Measurements from ENCODE around the gene PRDM11. TPM values are rescaled to one million over a fixed set of nuclear protein-coding genes. Genes with fewer than 3 reads are reported as not detected.

PRDM11 gene
- total and polyA plus RNA-seq, 2 experiments from 2014 or later, result 0.24 to 3.7 TPM

DNA sequence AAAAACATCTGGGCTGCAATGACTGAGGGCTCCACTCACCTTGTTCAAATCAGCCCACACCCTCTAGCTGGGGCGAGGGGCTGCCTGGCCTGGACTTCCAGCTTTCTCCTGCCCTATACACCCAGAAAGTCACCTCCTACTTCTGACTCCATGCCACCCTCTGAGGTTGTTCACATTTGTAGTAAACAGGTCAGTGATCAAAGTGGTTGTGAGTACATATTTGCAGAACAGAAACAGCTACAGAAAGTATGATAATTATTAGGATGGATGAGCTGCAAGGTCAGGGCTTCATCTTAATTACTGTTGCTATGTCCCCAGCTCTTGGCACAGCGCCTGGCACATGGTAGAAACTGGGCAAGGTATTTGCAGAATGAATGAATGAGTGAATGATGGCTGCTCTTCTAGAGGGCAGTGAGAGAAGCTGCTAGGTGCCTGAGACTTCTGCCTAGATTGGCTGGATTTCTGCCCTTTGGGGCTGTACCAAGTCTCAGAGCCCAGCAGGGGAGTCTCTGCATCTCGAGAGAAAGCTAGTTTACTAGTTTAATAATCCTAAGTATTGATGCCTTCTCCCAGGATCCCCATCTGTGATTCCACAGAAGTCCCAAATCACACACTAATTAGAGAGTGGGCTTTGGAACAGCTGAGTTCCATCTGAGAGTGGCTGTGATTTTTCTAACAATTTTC lies 103.7 kb downstream of the PRDM11 start:
- WGBS, 2 experiments (ENCODE audit: low coverage in 1 of 2, low lambda C conversion rate in 2 of 2, missing lambda C conversion rate in 2 of 2), result 18% methylated on average over 3 of the region's 3 CpGs
- Histone ChIP-seq H3K4me3 (no peak overlapping the region), H3K9ac (no peak overlapping the region), H3K4me1 (ENCODE audit: insufficient read depth) (no peaks in the 10 kb centered on the region), H3K9me3 (ENCODE audit: low read depth) (no peaks in the 10 kb centered on the region), H3K27me3 (replicated peaks; ENCODE audit: insufficient read depth) (peaks cover 36% of the 10 kb centered on the region), H3K4me2 (ENCODE audit: unreplicated experiment) (no peak overlapping the region), H3F3A (ENCODE audit: insufficient read depth) (no peaks in the 10 kb centered on the region), H2AFZ (no peak overlapping the region), H4K20me1 (ENCODE audit: insufficient read depth) (no peaks in the 10 kb centered on the region), H3K36me3 (ENCODE audit: low read depth) (no peaks in the 10 kb centered on the region), H3K27ac (no peak overlapping the region), H3K9me2 (ENCODE audit: insufficient read depth) (no peaks in the 10 kb centered on the region), H3K79me2 (ENCODE audit: insufficient read depth) (no peaks in the 10 kb centered on the region)
- no peak for DNase-seq
- in situ Hi-C loops (cut with MboI), result no loop called here
- no peak for TF ChIP-seq EZH2 (IDR thresholded peaks at IDR 0.05; ENCODE audit: insufficient read depth, poor library complexity, severe bottlenecking)
- no peak for TF ChIP-seq EZH2phosphoT487 (IDR thresholded peaks at IDR 0.05; ENCODE audit: insufficient read depth, low read depth)

DNA sequence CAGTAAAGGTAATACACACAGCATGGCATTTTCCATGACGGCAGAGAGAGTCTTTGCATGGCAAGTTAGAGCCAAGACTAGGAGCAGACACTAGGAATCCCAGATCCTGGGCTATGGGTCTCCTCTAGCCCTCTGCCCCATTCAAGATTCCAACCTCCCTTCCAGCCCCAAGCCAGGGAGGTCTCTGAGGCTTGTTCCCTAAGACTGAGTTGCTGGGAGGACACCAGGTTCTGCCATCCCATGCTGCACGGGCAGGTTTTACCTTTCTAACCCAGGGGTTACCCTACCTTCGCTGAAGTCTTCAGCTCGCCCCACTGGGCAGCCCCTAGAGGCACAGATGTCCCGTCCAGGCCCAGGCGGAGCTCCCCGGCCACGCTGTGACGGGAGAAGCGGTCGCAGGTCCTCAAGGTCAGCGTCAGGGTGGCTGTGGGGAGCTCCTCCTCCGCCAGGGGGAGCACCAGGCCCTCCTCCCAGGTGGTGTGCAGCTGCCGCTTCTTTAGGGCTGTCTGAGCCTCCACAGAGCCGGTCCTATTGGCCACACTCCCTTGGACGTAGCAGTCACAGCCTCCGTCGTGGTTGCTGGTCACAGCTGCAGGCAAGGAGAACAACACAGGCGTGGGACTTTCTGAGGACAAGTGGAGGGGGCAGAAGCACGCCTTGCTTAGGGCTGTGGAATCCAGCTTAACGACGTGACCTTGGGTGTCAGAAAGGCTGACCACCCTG lies 105.9 kb downstream of the PRDM11 start:
- Histone ChIP-seq H2AFZ (no peak overlapping the region), H3F3A (ENCODE audit: insufficient read depth) (no peaks in the 10 kb centered on the region), H3K79me2 (ENCODE audit: insufficient read depth) (no peaks in the 10 kb centered on the region), H3K9ac (no peak overlapping the region), H4K20me1 (ENCODE audit: insufficient read depth) (no peaks in the 10 kb centered on the region), H3K9me2 (ENCODE audit: insufficient read depth) (no peaks in the 10 kb centered on the region), H3K4me1 (ENCODE audit: insufficient read depth) (no peaks in the 10 kb centered on the region), H3K4me3 (no peak overlapping the region), H3K36me3 (ENCODE audit: low read depth) (no peaks in the 10 kb centered on the region), H3K4me2 (ENCODE audit: unreplicated experiment) (no peak overlapping the region), H3K27ac (no peak overlapping the region), H3K27me3 (replicated peaks; ENCODE audit: insufficient read depth) (peaks cover 22% of the 10 kb centered on the region), H3K9me3 (ENCODE audit: low read depth) (no peaks in the 10 kb centered on the region)
- in situ Hi-C loops (cut with MboI), result no loop called here
- 43 to 46% methylated on average over 22 of the region's 22 CpGs for WGBS, 2 experiments (ENCODE audit: low coverage in 1 of 2, low lambda C conversion rate in 2 of 2, missing lambda C conversion rate in 2 of 2)
- peak; percentile 55 for DNase-seq
- TF ChIP-seq EZH2phosphoT487 (IDR thresholded peaks at IDR 0.05; ENCODE audit: insufficient read depth, low read depth), result no peak
- no peak for TF ChIP-seq EZH2 (IDR thresholded peaks at IDR 0.05; ENCODE audit: insufficient read depth, poor library complexity, severe bottlenecking)

- H4K20me1 ChIP-seq (ENCODE audit: insufficient read depth), result no peaks in the 10 kb centered on the region
- in situ Hi-C loops (cut with MboI), result no loop called here
- no peaks in the 10 kb centered on the region for H3K79me2 ChIP-seq (ENCODE audit: insufficient read depth)
- no peaks in the 10 kb centered on the region for H3K9me3 ChIP-seq (ENCODE audit: low read depth)
- WGBS, 2 experiments (ENCODE audit: low coverage in 1 of 2, low lambda C conversion rate in 2 of 2, missing lambda C conversion rate in 2 of 2), result 7 to 8% methylated on average over 3 of the region's 3 CpGs
- no peak overlapping the region for H3K4me2 ChIP-seq (ENCODE audit: unreplicated experiment)
- H3K9ac ChIP-seq, result no peak overlapping the region
- no peaks in the 10 kb centered on the region for H3K9me2 ChIP-seq (ENCODE audit: insufficient read depth)
- no peaks in the 10 kb centered on the region for H3K4me1 ChIP-seq (ENCODE audit: insufficient read depth)
- no peak overlapping the region for H3K4me3 ChIP-seq
- H3F3A ChIP-seq (ENCODE audit: insufficient read depth), result no peaks in the 10 kb centered on the region
- H3K27me3 ChIP-seq (replicated peaks; ENCODE audit: insufficient read depth), result peaks cover 22% of the 10 kb centered on the region
- TF ChIP-seq EZH2phosphoT487 (IDR thresholded peaks at IDR 0.05; ENCODE audit: insufficient read depth, low read depth), result no peak
- TF ChIP-seq EZH2 (IDR thresholded peaks at IDR 0.05; ENCODE audit: insufficient read depth, poor library complexity, severe bottlenecking), result no peak
- H3K27ac ChIP-seq, result no peak overlapping the region
- H2AFZ ChIP-seq, result no peak overlapping the region
- no peaks in the 10 kb centered on the region for H3K36me3 ChIP-seq (ENCODE audit: low read depth)
- peak; percentile 5 for DNase-seq
Measured at GRCh38 chr11:45252877-45253276, 106.4 kb downstream of the PRDM11 start.

GRCh38 chr11:45253640-45254039 lies 107.2 kb downstream of the PRDM11 start:
- Histone ChIP-seq H3K27me3 (replicated peaks; ENCODE audit: insufficient read depth) (peaks cover 16% of the 10 kb centered on the region; the same call in 1 of the 2 replicates), H3K9me3 (ENCODE audit: low read depth) (no peaks in the 10 kb centered on the region), H4K20me1 (ENCODE audit: insufficient read depth) (no peaks in the 10 kb centered on the region), H3K4me3 (no peak overlapping the region), H3K27ac (no peak overlapping the region), H3K4me1 (ENCODE audit: insufficient read depth) (no peaks in the 10 kb centered on the region), H3K4me2 (ENCODE audit: unreplicated experiment) (no peak overlapping the region), H3K9ac (no peak overlapping the region), H3K79me2 (ENCODE audit: insufficient read depth) (no peaks in the 10 kb centered on the region), H3K36me3 (ENCODE audit: low read depth) (no peaks in the 10 kb centered on the region), H3F3A (ENCODE audit: insufficient read depth) (no peaks in the 10 kb centered on the region), H3K9me2 (ENCODE audit: insufficient read depth) (no peaks in the 10 kb centered on the region), H2AFZ (no peak overlapping the region)
- WGBS, 2 experiments (ENCODE audit: low coverage in 1 of 2, low lambda C conversion rate in 2 of 2, missing lambda C conversion rate in 2 of 2), result 58 to 63% methylated on average over 9 of the region's 9 CpGs
- DNase-seq, result no peak
- in situ Hi-C loops (cut with MboI), result no loop called here
- TF ChIP-seq EZH2 (IDR thresholded peaks at IDR 0.05; ENCODE audit: insufficient read depth, poor library complexity, severe bottlenecking) (no peak), EZH2phosphoT487 (IDR thresholded peaks at IDR 0.05; ENCODE audit: insufficient read depth, low read depth) (no peak)
